Smooth muscle cell (in vitro differentiated cells): ENCODE measurements around the gene OGFOD2. TPM values are rescaled to one million over a fixed set of nuclear protein-coding genes. Genes with fewer than 3 reads are reported as not detected.

Experiments
- DNase-seq: peaks from one replicate; lab custom pipeline; 2025; ENCODE audit not compliant: unreplicated experiment; lab: John Stamatoyannopoulos, UW
- H2AFZ ChIP-seq: fragments of 200-600 bp; sonication (generic); 2 replicates; pipeline ENCODE4 v1.6.0; 2016; ENCODE audit warnings: antibody characterized with exemption, low read depth, mild to moderate bottlenecking
- H3F3A ChIP-seq: fragments of 200-600 bp; sonication (generic); 2 replicates; pipeline ENCODE4 v1.6.0; 2017; ENCODE audit warnings: antibody characterized with exemption, low read depth
- H3K27ac ChIP-seq: fragments of 200-600 bp; sonication (generic); 2 replicates; pipeline ENCODE4 v1.5.1; 2016; ENCODE audit warnings: low read depth, mild to moderate bottlenecking
- H3K27me3 ChIP-seq: fragments of 200-600 bp; sonication (generic); 2 replicates; pipeline ENCODE4 v1.6.1; 2016; ENCODE audit warnings: low read depth, mild to moderate bottlenecking
- H3K36me3 ChIP-seq: fragments of 200-600 bp; sonication (generic); 2 replicates; pipeline ENCODE4 v1.5.1; 2016; ENCODE audit warnings: low read depth
- H3K4me1 ChIP-seq: fragments of 200-600 bp; sonication (generic); 2 replicates; pipeline ENCODE4 v1.5.1; 2016; ENCODE audit warnings: low read depth
- H3K4me2 ChIP-seq: fragments of 200-600 bp; sonication (generic); 2 replicates; pipeline ENCODE4 v1.6.0; 2016; ENCODE audit warnings: mild to moderate bottlenecking
- H3K4me3 ChIP-seq: fragments of 200-600 bp; sonication (generic); 2 replicates; pipeline ENCODE4 v1.5.1; 2016; ENCODE audit warnings: mild to moderate bottlenecking
- H3K79me2 ChIP-seq: fragments of 200-600 bp; sonication (generic); 2 replicates; pipeline ENCODE4 v1.6.0; 2016; ENCODE audit warnings: low read depth, mild to moderate bottlenecking
- H3K9ac ChIP-seq: fragments of 200-600 bp; sonication (generic); 2 replicates; pipeline ENCODE4 v1.6.0; 2016; ENCODE audit warnings: low read depth
- H3K9me3 ChIP-seq: fragments of 200-600 bp; sonication (generic); replicated peaks from 2 replicates; pipeline ENCODE4 v1.5.1; 2016; ENCODE audit warnings: low read depth
- H4K20me1 ChIP-seq: fragments of 200-600 bp; sonication (generic); 2 replicates; pipeline ENCODE4 v1.6.0; 2016; ENCODE audit warnings: low read depth
- CTCF ChIP-seq: fragments of 200-600 bp; sonication (generic); IDR thresholded peaks from 2 replicates; pipeline ENCODE4 v1.5.1; 2017; ENCODE audit warnings: borderline replicate concordance, mild to moderate bottlenecking, antibody characterized with exemption; ENCODE audit not compliant: insufficient read depth, poor library complexity, severe bottlenecking
- WGBS: methylation state at CpG from one replicate; pipeline ENCODE4 v1.1.7; 2016; ENCODE audit warnings: low lambda C conversion rate; 5-methylcytosine and 5-hydroxymethylcytosine counted together
- polyA plus RNA-seq: library from polyadenylated mRNA; unstranded; fragments of >200 nt; fragmentation: Nextera tagmentation; extraction: Ambion mirVana; gene quantifications from 2 replicates; pipeline ENCODE4 v1.2.1, GENCODE V29; 2016
- total RNA-seq: library from RNA; depleted of rRNA; stranded (reverse); fragments of >200 nt; gene quantifications from 2 replicates; pipeline ENCODE4 v1.2.3, GENCODE V29; 2014

Gene OGFOD2
- total and polyA plus RNA-seq, 2 experiments from 2014 or later, result 9.7 to 15.8 TPM

GRCh38 chr12:122996621-122997342, 21.7 kb downstream of the OGFOD2 start:
- no peak overlapping the region for H3K9ac ChIP-seq
- WGBS, result 94% methylated on average over 14 of the region's 16 CpGs
- no peaks in the 10 kb centered on the region for H3F3A ChIP-seq
- H3K27me3 ChIP-seq, result no peaks in the 10 kb centered on the region
- no peak overlapping the region for H3K27ac ChIP-seq
- H3K79me2 ChIP-seq, result no peaks in the 10 kb centered on the region
- no peak overlapping the region for H2AFZ ChIP-seq
- H3K4me1 ChIP-seq, result no peaks in the 10 kb centered on the region
- no peak overlapping the region for H3K4me3 ChIP-seq
- H3K36me3 ChIP-seq, result no peaks in the 10 kb centered on the region
- no peaks in the 10 kb centered on the region for H3K9me3 ChIP-seq
- no peak overlapping the region for H3K4me2 ChIP-seq
- H4K20me1 ChIP-seq, result no peaks in the 10 kb centered on the region
- DNase-seq, result no peak
- TF ChIP-seq CTCF, result no peak

GRCh38 chr12:122997343-122998250, 22.6 kb downstream of the OGFOD2 start:
- DNase-seq, result no peak
- H3K9me3 ChIP-seq, result no peaks in the 10 kb centered on the region
- 98% methylated on average over 24 of the region's 25 CpGs for WGBS

DNA sequence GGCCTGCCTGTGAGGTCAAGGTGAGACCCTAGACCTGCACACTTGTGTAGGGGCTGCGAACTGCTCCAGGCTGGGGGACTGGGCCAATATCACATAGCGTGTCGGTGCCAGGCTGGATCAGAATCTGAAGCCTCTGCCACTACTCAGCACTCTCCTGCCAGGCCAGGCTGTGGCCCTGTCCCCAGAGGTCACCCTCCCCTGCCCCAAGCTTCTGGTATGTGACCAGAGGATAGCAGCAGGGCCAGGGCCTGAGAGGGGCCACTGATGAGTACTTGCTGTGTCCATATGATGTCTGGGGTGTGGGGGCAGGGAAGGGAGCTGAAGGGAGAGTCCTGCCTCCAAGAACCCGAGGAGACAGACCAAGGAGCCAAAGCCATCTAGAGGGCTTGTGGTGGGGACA, 23.3 kb downstream of the OGFOD2 start:
- DNase-seq, result no peak
- H3F3A ChIP-seq, result no peaks in the 10 kb centered on the region
- no peak overlapping the region for H3K27ac ChIP-seq
- no peaks in the 10 kb centered on the region for H3K79me2 ChIP-seq
- no peaks in the 10 kb centered on the region for H3K4me1 ChIP-seq
- no peaks in the 10 kb centered on the region for H3K27me3 ChIP-seq
- no peak overlapping the region for H2AFZ ChIP-seq
- WGBS, result 92% methylated on average over 4 of the region's 4 CpGs
- no peak for TF ChIP-seq CTCF
- H3K4me2 ChIP-seq, result no peak overlapping the region
- H3K4me3 ChIP-seq, result no peak overlapping the region
- no peaks in the 10 kb centered on the region for H3K9me3 ChIP-seq
- H3K36me3 ChIP-seq, result no peaks in the 10 kb centered on the region
- H3K9ac ChIP-seq, result no peak overlapping the region
- H4K20me1 ChIP-seq, result no peaks in the 10 kb centered on the region

More at GRCh38 chr12:122997343-122998250, 22.6 kb downstream of the OGFOD2 start:
- Histone ChIP-seq H4K20me1 (no peaks in the 10 kb centered on the region), H3K27me3 (no peaks in the 10 kb centered on the region), H3K27ac (no peak overlapping the region), H3F3A (no peaks in the 10 kb centered on the region), H3K9ac (no peak overlapping the region), H3K79me2 (no peaks in the 10 kb centered on the region), H3K36me3 (no peaks in the 10 kb centered on the region), H3K4me1 (no peaks in the 10 kb centered on the region), H2AFZ (no peak overlapping the region), H3K4me3 (no peak overlapping the region), H3K4me2 (no peak overlapping the region)
- no peak for TF ChIP-seq CTCF
